GM18868 (cell line): Measurements from ENCODE around the gene SMYD3.
"Not testable (repeated sequence)": the region's sequence is repeated elsewhere in the genome, so short reads cannot be mapped to it uniquely, and the experiment has no call there.

Experiments
- ATAC-seq: cut with Tn5 transposase; IDR thresholded peaks from one replicate; pipeline ENCODE4 v1.9.1; 2021; ENCODE audit warnings: mild to moderate bottlenecking, moderate library complexity; ENCODE audit not compliant: unreplicated experiment

SMYD3 gene

GRCh38 chr1:245972476-245972875 is 534.6 kb downstream of the SMYD3 start:
- ATAC-seq = no peak

GRCh38 chr1:245971711-245972085 is 535.4 kb downstream of the SMYD3 start:
- no peak for ATAC-seq

GRCh38 chr1:245971076-245971710 is 535.9 kb downstream of the SMYD3 start:
- not testable (repeated sequence) for ATAC-seq

GRCh38 chr1:245969283-245969682 is 537.8 kb downstream of the SMYD3 start:
- ATAC-seq = no peak

GRCh38 chr1:245968775-245969174 is 538.3 kb downstream of the SMYD3 start:
- no peak for ATAC-seq

- no peak for ATAC-seq
These were observed 541.7 kb downstream of the SMYD3 start for GRCh38 chr1:245965398-245965797.

- no peak for ATAC-seq
These were observed 543.4 kb downstream of the SMYD3 start for GRCh38 chr1:245963649-245964048.

GRCh38 chr1:245962453-245962852 is 544.6 kb downstream of the SMYD3 start:
- ATAC-seq = no peak

GRCh38 chr1:245961137-245961540 is 545.9 kb downstream of the SMYD3 start:
- no peak for ATAC-seq

- ATAC-seq = no peak
These were observed 546.9 kb downstream of the SMYD3 start for GRCh38 chr1:245960171-245960570.

- no peak for ATAC-seq
These were observed 549.1 kb downstream of the SMYD3 start for GRCh38 chr1:245958016-245958415.

GRCh38 chr1:245957427-245957826 is 549.7 kb downstream of the SMYD3 start:
- no peak for ATAC-seq

- peak; percentile 44 for ATAC-seq
These were observed 550.9 kb downstream of the SMYD3 start for GRCh38 chr1:245956225-245956624.

GRCh38 chr1:245953876-245954660 is 553.0 kb downstream of the SMYD3 start:
- ATAC-seq = peak; percentile 55

GRCh38 chr1:245952383-245953026 is 554.6 kb downstream of the SMYD3 start:
- no peak for ATAC-seq

- ATAC-seq = no peak
These were observed 558.3 kb downstream of the SMYD3 start for GRCh38 chr1:245948786-245949185.

- ATAC-seq = no peak
These were observed 560.2 kb downstream of the SMYD3 start for GRCh38 chr1:245946905-245947304.

GRCh38 chr1:245945136-245945535 is 561.9 kb downstream of the SMYD3 start:
- ATAC-seq = not testable (repeated sequence)

- ATAC-seq = no peak
These were observed 564.2 kb downstream of the SMYD3 start for GRCh38 chr1:245942856-245943255.

- not testable (repeated sequence) for ATAC-seq
These were observed 565.3 kb downstream of the SMYD3 start for GRCh38 chr1:245941771-245942170.

- no peak for ATAC-seq
These were observed 567.2 kb downstream of the SMYD3 start for GRCh38 chr1:245939756-245940345.

- no peak for ATAC-seq
These were observed 569.0 kb downstream of the SMYD3 start for GRCh38 chr1:245938046-245938435.
